Astrocyte (in vitro differentiated cells and primary cell): ENCODE results near the gene GRK3. TPM values are rescaled to one million over a fixed set of nuclear protein-coding genes. Genes with fewer than 3 reads are reported as not detected.
"Not testable (repeated sequence)": the region's sequence is repeated elsewhere in the genome, so short reads cannot be mapped to it uniquely, and the experiment has no call there.

ENCODE experiments used
- DNase-seq: peaks from one replicate; pipeline ENCODE4 v3.0.0-alpha.2; 2010; ENCODE audit warnings: low read depth
- FAIRE-seq: peaks from 2 replicates; lab custom pipeline; 2011; peaks lifted over from hg19 to GRCh38; lab: Jason Lieb, UNC
- H2AFZ ChIP-seq: 2 replicates; pipeline ENCODE4 v1.6.0; 2012; ENCODE audit warnings: low read depth, low read length, inconsistent platforms
- H3K27ac ChIP-seq: 2 replicates; pipeline ENCODE4 v1.5.1; 2011; ENCODE audit warnings: low read depth, low read length, inconsistent platforms
- H3K27me3 ChIP-seq: 2 replicates; pipeline ENCODE4 v1.6.0; 2011; ENCODE audit warnings: low read length, inconsistent platforms; ENCODE audit not compliant: insufficient read depth
- H3K36me3 ChIP-seq: 2 replicates; pipeline ENCODE4 v1.5.1; 2011; ENCODE audit warnings: low read length, inconsistent platforms; ENCODE audit not compliant: insufficient read depth
- H3K4me1 ChIP-seq: 2 replicates; pipeline ENCODE4 v1.5.1; 2011; ENCODE audit warnings: low read length, inconsistent platforms; ENCODE audit not compliant: insufficient read depth
- H3K4me2 ChIP-seq: 2 replicates; pipeline ENCODE4 v1.6.0; 2012; ENCODE audit warnings: low read length, inconsistent platforms
- H3K4me3 ChIP-seq: 2 replicates; pipeline ENCODE4 v1.5.1; 2011; ENCODE audit warnings: low read depth, mild to moderate bottlenecking, low read length, inconsistent platforms; ENCODE audit not compliant: insufficient read depth
- H3K79me2 ChIP-seq: 2 replicates; pipeline ENCODE4 v1.6.0; 2012; ENCODE audit warnings: mild to moderate bottlenecking, low read length, inconsistent platforms; ENCODE audit not compliant: insufficient read depth
- H3K9ac ChIP-seq: 2 replicates; pipeline ENCODE4 v1.6.0; 2012; ENCODE audit warnings: mild to moderate bottlenecking, low read length, inconsistent platforms
- H3K9me3 ChIP-seq: 2 replicates; pipeline ENCODE4 v1.5.1; 2012; ENCODE audit warnings: low read depth, mild to moderate bottlenecking, low read length, inconsistent platforms; ENCODE audit not compliant: insufficient read depth
- H4K20me1 ChIP-seq: 2 replicates; pipeline ENCODE4 v1.6.0; 2012; ENCODE audit warnings: low read length, inconsistent platforms; ENCODE audit not compliant: insufficient read depth
- H3K27ac Mint-ChIP-seq: one replicate; pipeline ENCODE4 v1.8.0; 2021; ENCODE audit warnings: mild to moderate bottlenecking, mixed read lengths; ENCODE audit not compliant: unreplicated experiment
- H3K27me3 Mint-ChIP-seq: one replicate; pipeline ENCODE4 v1.8.0; 2021; ENCODE audit warnings: low read depth, mixed read lengths; ENCODE audit not compliant: unreplicated experiment
- H3K36me3 Mint-ChIP-seq: one replicate; pipeline ENCODE4 v1.8.0; 2021; ENCODE audit warnings: low read depth, mixed read lengths; ENCODE audit not compliant: unreplicated experiment
- H3K4me1 Mint-ChIP-seq: one replicate; pipeline ENCODE4 v1.8.0; 2021; ENCODE audit warnings: low read depth, mixed read lengths; ENCODE audit not compliant: unreplicated experiment
- H3K4me3 Mint-ChIP-seq: one replicate; pipeline ENCODE4 v1.8.0; 2021; ENCODE audit warnings: mild to moderate bottlenecking, moderate library complexity, mixed read lengths; ENCODE audit not compliant: unreplicated experiment
- H3K9me3 Mint-ChIP-seq: one replicate; pipeline ENCODE4 v1.8.0; 2021; ENCODE audit warnings: mild to moderate bottlenecking, mixed read lengths; ENCODE audit not compliant: unreplicated experiment
- total RNA-seq: library from RNA; stranded (reverse); gene quantifications from 2 replicates; pipeline ENCODE4 v1.2.1, GENCODE V29; 2021

GRK3 gene
- total RNA-seq, 1 donor from 2014 or later, result 7.2 TPM

- H3K4me3 ChIP-seq, H2AFZ ChIP-seq, H3K4me3 Mint-ChIP-seq, FAIRE-seq, H3K4me2 ChIP-seq, H3K36me3 Mint-ChIP-seq, H3K9me3 Mint-ChIP-seq, H3K4me1 Mint-ChIP-seq, DNase-seq, H3K27me3 ChIP-seq, H3K36me3 ChIP-seq, H3K9me3 ChIP-seq, H3K79me2 ChIP-seq, H3K27ac ChIP-seq, H3K27ac Mint-ChIP-seq, H4K20me1 ChIP-seq, H3K27me3 Mint-ChIP-seq, H3K9ac ChIP-seq, H3K4me1 ChIP-seq: not testable (repeated sequence)
Measured at GRCh38 chr22:25605565-25605964, 41.1 kb downstream of the GRK3 start.

DNA sequence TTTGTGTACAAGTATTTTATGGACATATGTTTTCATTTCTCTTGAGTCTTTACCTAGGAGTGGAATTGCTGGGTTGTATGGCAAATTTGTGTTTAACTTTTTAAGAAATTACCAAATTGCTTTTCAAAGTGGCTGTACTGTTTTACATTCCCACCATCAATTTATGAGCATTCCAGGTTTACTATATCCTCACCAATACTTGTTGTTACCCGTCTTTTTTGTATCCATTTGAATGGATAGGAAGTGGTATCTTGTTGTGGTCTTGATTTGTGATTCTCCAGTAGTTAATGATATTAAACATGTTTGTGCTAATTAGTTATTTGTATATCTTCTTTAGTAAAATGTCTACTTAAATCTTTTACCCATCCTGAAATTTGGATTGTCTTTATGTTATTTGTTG lies 46.8 kb downstream of the GRK3 start:
- H3K36me3 ChIP-seq, H3K4me1 ChIP-seq, H3K9ac ChIP-seq, FAIRE-seq, H3K9me3 ChIP-seq, H3K27ac ChIP-seq, H3K27me3 ChIP-seq, H3K27me3 Mint-ChIP-seq, H3K36me3 Mint-ChIP-seq, H3K9me3 Mint-ChIP-seq, H3K4me2 ChIP-seq, H3K4me3 ChIP-seq, H4K20me1 ChIP-seq, H3K79me2 ChIP-seq, H3K27ac Mint-ChIP-seq, DNase-seq, H2AFZ ChIP-seq, H3K4me3 Mint-ChIP-seq: not testable (repeated sequence)
- peaks cover 14% of the 10 kb centered on the region for H3K4me1 Mint-ChIP-seq

GRCh38 chr22:25613131-25613530 lies 48.7 kb downstream of the GRK3 start:
- H3K27me3 ChIP-seq, H3K27me3 Mint-ChIP-seq, H3K79me2 ChIP-seq, H4K20me1 ChIP-seq, H3K27ac ChIP-seq, H2AFZ ChIP-seq, H3K4me3 Mint-ChIP-seq, H3K4me2 ChIP-seq, H3K36me3 Mint-ChIP-seq, H3K4me1 ChIP-seq, H3K4me3 ChIP-seq, H3K36me3 ChIP-seq, H3K9me3 ChIP-seq, DNase-seq, H3K9me3 Mint-ChIP-seq, H3K9ac ChIP-seq, H3K27ac Mint-ChIP-seq: not testable (repeated sequence)
- H3K4me1 Mint-ChIP-seq, result peaks cover 12% of the 10 kb centered on the region
- peak; percentile 63 for FAIRE-seq

DNA sequence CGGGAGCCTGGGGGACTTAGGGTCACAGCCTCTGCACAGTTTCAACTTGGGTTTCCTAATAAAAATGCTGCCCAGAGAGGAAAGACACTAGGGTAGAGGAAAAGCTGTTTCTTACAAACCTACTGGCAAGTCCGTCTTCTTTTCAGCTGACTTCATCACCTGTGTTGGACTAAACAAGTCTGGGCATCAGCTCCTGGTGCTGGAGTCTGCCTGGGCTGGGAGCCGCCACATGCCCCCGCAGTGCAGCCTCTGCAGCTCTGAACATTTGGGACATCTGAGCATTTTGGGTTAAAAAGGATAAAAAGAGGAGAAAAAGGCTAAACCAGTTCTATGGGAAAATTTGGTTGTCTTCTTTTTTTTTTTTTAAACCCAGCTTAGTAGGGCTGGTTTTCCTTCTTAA lies 49.1 kb downstream of the GRK3 start:
- H3K4me2 ChIP-seq, H3K27me3 ChIP-seq, H3K4me1 ChIP-seq, H3K9me3 ChIP-seq, H3K9ac ChIP-seq, H3K36me3 ChIP-seq, H3K27ac Mint-ChIP-seq, DNase-seq, H2AFZ ChIP-seq, H4K20me1 ChIP-seq, H3K4me1 Mint-ChIP-seq, H3K36me3 Mint-ChIP-seq, H3K9me3 Mint-ChIP-seq, H3K27ac ChIP-seq, H3K4me3 ChIP-seq, FAIRE-seq, H3K27me3 Mint-ChIP-seq, H3K79me2 ChIP-seq, H3K4me3 Mint-ChIP-seq: not testable (repeated sequence)

- FAIRE-seq, H3K36me3 Mint-ChIP-seq, H4K20me1 ChIP-seq, H3K9me3 Mint-ChIP-seq, H3K4me1 Mint-ChIP-seq, H3K27me3 ChIP-seq, H3K27ac Mint-ChIP-seq, H3K4me3 Mint-ChIP-seq, H3K9me3 ChIP-seq, H3K27ac ChIP-seq, H3K4me2 ChIP-seq, H2AFZ ChIP-seq, DNase-seq, H3K79me2 ChIP-seq, H3K27me3 Mint-ChIP-seq, H3K36me3 ChIP-seq, H3K9ac ChIP-seq, H3K4me3 ChIP-seq, H3K4me1 ChIP-seq: not testable (repeated sequence)
Measured at GRCh38 chr22:25614791-25615190, 50.3 kb downstream of the GRK3 start.
